ENCODE results near the gene GAN. TPM values are rescaled to one million over a fixed set of nuclear protein-coding genes. Genes with fewer than 3 reads are reported as not detected.

GAN gene
- total RNA-seq, 1 donor from 2014 or later = 2.6 TPM

DNA sequence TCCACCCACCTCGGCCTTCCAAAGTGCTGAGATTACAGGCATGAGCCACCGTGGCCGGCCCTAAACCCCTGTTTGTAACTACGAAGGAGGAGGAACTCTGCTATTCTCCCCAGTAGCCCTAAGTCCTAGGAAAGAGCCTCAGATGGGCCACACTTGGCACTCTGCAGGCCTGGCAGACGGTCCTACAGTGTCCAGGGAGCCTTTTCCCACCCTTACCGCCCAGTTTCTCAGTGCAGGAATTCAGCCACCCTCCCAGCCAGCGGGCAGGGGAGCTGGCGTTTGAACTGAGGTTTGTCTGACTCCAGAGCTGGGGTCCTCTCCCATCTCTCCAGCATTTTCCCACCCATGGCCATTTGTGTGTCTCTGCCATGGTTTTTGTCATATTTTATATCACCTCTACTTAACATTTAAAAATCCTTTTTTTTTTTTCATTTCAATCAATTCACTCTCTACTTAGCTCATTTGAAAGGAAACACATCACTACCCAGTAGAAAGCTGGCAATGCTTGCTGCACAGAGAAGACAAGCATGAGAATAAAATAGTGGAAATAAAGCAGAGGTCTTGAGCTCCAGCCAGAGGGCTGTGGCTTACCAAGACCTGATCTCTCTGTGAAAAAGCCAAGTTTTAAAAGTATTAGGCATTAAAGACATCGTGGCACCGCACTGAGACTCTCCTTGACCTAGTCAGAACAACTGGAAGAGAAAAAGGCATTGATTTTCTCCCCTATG is 41.4 kb upstream of the GAN start:
- Histone ChIP-seq H3K4me1 (no peaks in the 10 kb centered on the region), H3K27ac (no peak overlapping the region), H3K36me3 (no peaks in the 10 kb centered on the region), H3K4me3 (no peak overlapping the region), H3K9me3 (no peaks in the 10 kb centered on the region), H3K27me3 (no peaks in the 10 kb centered on the region)
- DNase-seq (ENCODE audit: low spot score in 2 of 2) = no peak
- intact Hi-C loops (cut with DNase I) = no loop called here
- TF ChIP-seq, protein P1, sequence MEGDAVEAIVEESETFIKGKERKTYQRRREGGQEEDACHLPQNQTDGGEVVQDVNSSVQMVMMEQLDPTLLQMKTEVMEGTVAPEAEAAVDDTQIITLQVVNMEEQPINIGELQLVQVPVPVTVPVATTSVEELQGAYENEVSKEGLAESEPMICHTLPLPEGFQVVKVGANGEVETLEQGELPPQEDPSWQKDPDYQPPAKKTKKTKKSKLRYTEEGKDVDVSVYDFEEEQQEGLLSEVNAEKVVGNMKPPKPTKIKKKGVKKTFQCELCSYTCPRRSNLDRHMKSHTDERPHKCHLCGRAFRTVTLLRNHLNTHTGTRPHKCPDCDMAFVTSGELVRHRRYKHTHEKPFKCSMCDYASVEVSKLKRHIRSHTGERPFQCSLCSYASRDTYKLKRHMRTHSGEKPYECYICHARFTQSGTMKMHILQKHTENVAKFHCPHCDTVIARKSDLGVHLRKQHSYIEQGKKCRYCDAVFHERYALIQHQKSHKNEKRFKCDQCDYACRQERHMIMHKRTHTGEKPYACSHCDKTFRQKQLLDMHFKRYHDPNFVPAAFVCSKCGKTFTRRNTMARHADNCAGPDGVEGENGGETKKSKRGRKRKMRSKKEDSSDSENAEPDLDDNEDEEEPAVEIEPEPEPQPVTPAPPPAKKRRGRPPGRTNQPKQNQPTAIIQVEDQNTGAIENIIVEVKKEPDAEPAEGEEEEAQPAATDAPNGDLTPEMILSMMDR (IDR thresholded peaks at IDR 0.05) = no peak

DNA sequence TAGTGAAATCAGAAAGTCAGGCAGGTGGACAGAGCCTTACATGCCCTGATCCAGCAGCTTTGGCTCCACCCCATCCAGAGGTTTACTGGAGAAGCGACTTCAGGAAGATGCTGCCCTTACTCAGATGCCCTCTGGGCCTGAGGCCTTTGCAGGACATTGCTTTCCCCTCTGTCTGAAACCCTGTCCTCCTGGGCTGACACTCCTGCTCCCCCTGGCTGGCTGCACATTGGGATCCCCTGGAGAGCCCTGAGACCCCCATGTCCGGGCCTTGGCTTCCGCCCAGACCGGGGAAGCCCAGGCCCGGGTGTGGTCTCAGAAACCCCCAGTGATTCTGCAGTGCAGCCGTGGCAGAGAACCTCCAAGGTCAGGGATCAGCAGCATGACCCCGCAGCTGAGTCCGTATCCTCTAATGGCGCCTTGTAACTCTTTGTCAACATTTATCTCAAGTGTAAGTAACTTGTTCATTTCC is 39.7 kb upstream of the GAN start:
- H3K4me3 ChIP-seq = no peak overlapping the region
- H3K27me3 ChIP-seq = no peaks in the 10 kb centered on the region
- intact Hi-C loops (cut with DNase I) = no loop called here
- no peaks in the 10 kb centered on the region for H3K9me3 ChIP-seq
- H3K27ac ChIP-seq = no peak overlapping the region
- DNase-seq (ENCODE audit: low spot score in 2 of 2) = no peak
- TF ChIP-seq, protein P1 (IDR thresholded peaks at IDR 0.05) = no peak
- H3K4me1 ChIP-seq = no peaks in the 10 kb centered on the region
- H3K36me3 ChIP-seq = no peaks in the 10 kb centered on the region

DNA sequence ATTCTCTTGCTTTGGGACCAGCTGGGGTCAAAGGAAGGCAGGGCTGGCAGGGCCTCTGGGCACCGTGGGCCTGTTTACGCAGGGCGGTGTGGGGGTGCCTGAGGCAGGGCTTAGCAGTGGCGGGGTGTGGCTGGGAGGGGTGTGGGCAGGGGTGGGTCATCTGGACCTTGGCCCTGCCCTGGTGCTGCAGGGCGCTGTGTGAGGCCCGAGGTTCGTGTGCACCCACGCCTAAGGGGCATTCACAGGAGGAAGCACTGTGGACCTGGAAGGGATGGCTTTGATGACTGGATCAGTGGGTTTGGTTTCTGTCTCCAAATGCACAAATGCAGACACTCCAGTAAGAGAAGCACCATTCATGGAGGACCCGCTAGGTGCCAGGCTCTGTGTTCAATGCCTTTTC is 39.0 kb upstream of the GAN start:
- intact Hi-C loops (cut with DNase I) = no loop called here
- Histone ChIP-seq H3K4me1 (no peaks in the 10 kb centered on the region), H3K27me3 (no peaks in the 10 kb centered on the region), H3K36me3 (no peaks in the 10 kb centered on the region), H3K4me3 (no peak overlapping the region), H3K27ac (no peak overlapping the region), H3K9me3 (no peaks in the 10 kb centered on the region)
- TF ChIP-seq, protein P1 (IDR thresholded peaks at IDR 0.05) = no peak
- no peak for DNase-seq (ENCODE audit: low spot score in 2 of 2)

DNA sequence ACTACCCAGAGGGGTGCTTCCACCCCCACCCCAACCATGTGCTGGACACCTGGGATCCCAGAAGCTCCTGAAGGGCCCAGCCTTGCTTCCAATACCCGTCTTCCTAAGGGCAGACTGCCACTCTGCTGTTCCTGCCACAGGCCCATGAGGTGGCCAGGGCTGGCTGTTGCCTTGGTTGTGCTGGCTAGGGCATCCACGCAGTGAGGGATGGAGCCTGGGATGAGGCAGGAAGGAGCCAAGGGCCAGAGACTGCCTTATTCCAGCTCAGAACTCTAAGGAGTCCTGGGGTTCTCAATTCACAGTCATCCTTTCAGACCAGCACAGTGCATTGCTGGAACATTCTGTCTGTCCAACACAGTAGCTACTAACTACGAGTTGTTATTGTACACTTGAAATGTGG is 38.4 kb upstream of the GAN start:
- H3K9me3 ChIP-seq = no peaks in the 10 kb centered on the region
- H3K4me3 ChIP-seq = no peak overlapping the region
- H3K4me1 ChIP-seq = no peaks in the 10 kb centered on the region
- no peak for DNase-seq (ENCODE audit: low spot score in 2 of 2)
- no peak overlapping the region for H3K27ac ChIP-seq
- no peaks in the 10 kb centered on the region for H3K36me3 ChIP-seq
- no peaks in the 10 kb centered on the region for H3K27me3 ChIP-seq
- TF ChIP-seq, protein P1 (IDR thresholded peaks at IDR 0.05) = no peak
- intact Hi-C loops (cut with DNase I) = no loop called here

DNA sequence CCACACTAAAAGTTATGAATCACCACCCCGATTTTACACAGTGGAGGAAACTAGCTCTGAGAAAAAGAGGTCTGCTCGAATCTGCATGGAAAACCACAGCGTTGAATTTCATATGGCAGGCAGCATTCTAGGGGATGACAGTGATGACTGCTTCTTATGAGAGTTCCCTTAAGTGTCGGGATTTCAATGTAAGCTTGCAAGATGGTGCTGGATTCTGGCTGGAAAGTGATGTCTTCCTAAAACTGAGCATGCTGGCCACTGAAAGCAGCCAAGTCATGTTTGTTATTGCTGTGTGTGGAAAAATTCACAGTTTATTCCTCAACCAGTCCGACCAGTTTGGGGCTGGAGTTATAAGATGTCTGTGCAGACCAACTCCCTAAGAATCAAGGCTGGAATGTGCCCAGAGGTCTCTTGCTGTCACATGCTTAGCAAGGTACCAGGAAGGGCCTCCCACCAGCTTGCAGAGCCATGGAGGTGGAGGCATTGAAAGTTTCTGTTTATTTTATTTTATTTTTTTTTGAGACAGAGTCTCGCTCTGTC is 37.2 kb upstream of the GAN start:
- intact Hi-C loops (cut with DNase I) = no loop called here
- Histone ChIP-seq H3K4me1 (no peaks in the 10 kb centered on the region), H3K27ac (no peak overlapping the region), H3K36me3 (no peaks in the 10 kb centered on the region), H3K9me3 (no peaks in the 10 kb centered on the region), H3K27me3 (no peaks in the 10 kb centered on the region), H3K4me3 (no peak overlapping the region)
- TF ChIP-seq, protein P1 (IDR thresholded peaks at IDR 0.05) = no peak
- DNase-seq (ENCODE audit: low spot score in 2 of 2) = no peak
